Neural crest cell (in vitro differentiated cells): Measurements from ENCODE around the gene COP1. TPM values are rescaled to one million over a fixed set of nuclear protein-coding genes. Genes with fewer than 3 reads are reported as not detected.
"Not testable (repeated sequence)": the region's sequence is repeated elsewhere in the genome, so short reads cannot be mapped to it uniquely, and the experiment has no call there.

Experiments
- DNase-seq: peaks from one replicate; pipeline ENCODE4 v3.0.0; 2021; ENCODE audit warnings: low read depth, mixed read lengths, low spot score
- H3K27ac Mint-ChIP-seq: one replicate; pipeline ENCODE4 v1.8.0; 2021; ENCODE audit warnings: mild to moderate bottlenecking, mixed read lengths; ENCODE audit not compliant: unreplicated experiment
- H3K27me3 Mint-ChIP-seq: 2 replicates; pipeline ENCODE4 v1.8.0; 2021; ENCODE audit warnings: low read depth, mild to moderate bottlenecking, mixed read lengths
- H3K36me3 Mint-ChIP-seq: 2 replicates; pipeline ENCODE4 v1.8.0; 2021; ENCODE audit warnings: low read depth, mild to moderate bottlenecking, mixed read lengths
- H3K4me1 Mint-ChIP-seq: 2 replicates; pipeline ENCODE4 v1.8.0; 2021; ENCODE audit warnings: mixed read lengths
- H3K4me3 Mint-ChIP-seq: one replicate; pipeline ENCODE4 v1.8.0; 2021; ENCODE audit warnings: mild to moderate bottlenecking, mixed read lengths
- H3K9me3 Mint-ChIP-seq: 2 replicates; pipeline ENCODE4 v1.8.0; 2021; ENCODE audit warnings: mixed read lengths
- total RNA-seq: library from RNA; stranded (reverse); gene quantifications from 2 replicates; pipeline ENCODE4 v1.2.1, GENCODE V29; 2021
- TF ChIP-seq, protein P1 (sequence below): fragments of 200-600 bp; sonication (generic); conservative IDR thresholded peaks from 2 replicates; pipeline ENCODE4 v1.5.0; 2021; ENCODE audit warnings: antibody characterized with exemption, mild to moderate bottlenecking

The COP1 gene
- total RNA-seq, 1 donor from 2014 or later: 48.4 TPM

GRCh38 chr1:175984813-175985212 lies 222.3 kb downstream of the COP1 start:
- Mint-ChIP-seq H3K36me3 (peaks cover 58% of the 10 kb centered on the region), H3K27me3 (no peaks in the 10 kb centered on the region), H3K4me3 (no peak overlapping the region), H3K9me3 (peaks cover 27% of the 10 kb centered on the region), H3K4me1 (no peaks in the 10 kb centered on the region), H3K27ac (no peak overlapping the region)
- no peak for DNase-seq
- TF ChIP-seq, protein P1, sequence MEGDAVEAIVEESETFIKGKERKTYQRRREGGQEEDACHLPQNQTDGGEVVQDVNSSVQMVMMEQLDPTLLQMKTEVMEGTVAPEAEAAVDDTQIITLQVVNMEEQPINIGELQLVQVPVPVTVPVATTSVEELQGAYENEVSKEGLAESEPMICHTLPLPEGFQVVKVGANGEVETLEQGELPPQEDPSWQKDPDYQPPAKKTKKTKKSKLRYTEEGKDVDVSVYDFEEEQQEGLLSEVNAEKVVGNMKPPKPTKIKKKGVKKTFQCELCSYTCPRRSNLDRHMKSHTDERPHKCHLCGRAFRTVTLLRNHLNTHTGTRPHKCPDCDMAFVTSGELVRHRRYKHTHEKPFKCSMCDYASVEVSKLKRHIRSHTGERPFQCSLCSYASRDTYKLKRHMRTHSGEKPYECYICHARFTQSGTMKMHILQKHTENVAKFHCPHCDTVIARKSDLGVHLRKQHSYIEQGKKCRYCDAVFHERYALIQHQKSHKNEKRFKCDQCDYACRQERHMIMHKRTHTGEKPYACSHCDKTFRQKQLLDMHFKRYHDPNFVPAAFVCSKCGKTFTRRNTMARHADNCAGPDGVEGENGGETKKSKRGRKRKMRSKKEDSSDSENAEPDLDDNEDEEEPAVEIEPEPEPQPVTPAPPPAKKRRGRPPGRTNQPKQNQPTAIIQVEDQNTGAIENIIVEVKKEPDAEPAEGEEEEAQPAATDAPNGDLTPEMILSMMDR: no peak

GRCh38 chr1:175984057-175984812 lies 222.9 kb downstream of the COP1 start:
- DNase-seq: no peak
- Mint-ChIP-seq H3K27ac (no peak overlapping the region), H3K27me3 (no peaks in the 10 kb centered on the region), H3K9me3 (peaks cover 27% of the 10 kb centered on the region), H3K36me3 (peaks cover 58% of the 10 kb centered on the region), H3K4me3 (no peak overlapping the region), H3K4me1 (peaks cover 2% of the 10 kb centered on the region)
- TF ChIP-seq, protein P1: no peak

- DNase-seq, H3K27me3 Mint-ChIP-seq, H3K27ac Mint-ChIP-seq, H3K4me3 Mint-ChIP-seq: not testable (repeated sequence)
- H3K36me3 Mint-ChIP-seq: peaks cover 59% of the 10 kb centered on the region
- H3K4me1 Mint-ChIP-seq: peaks cover 11% of the 10 kb centered on the region
- H3K9me3 Mint-ChIP-seq: peaks cover 27% of the 10 kb centered on the region
These were observed 223.7 kb downstream of the COP1 start for GRCh38 chr1:175983363-175983762.

DNA sequence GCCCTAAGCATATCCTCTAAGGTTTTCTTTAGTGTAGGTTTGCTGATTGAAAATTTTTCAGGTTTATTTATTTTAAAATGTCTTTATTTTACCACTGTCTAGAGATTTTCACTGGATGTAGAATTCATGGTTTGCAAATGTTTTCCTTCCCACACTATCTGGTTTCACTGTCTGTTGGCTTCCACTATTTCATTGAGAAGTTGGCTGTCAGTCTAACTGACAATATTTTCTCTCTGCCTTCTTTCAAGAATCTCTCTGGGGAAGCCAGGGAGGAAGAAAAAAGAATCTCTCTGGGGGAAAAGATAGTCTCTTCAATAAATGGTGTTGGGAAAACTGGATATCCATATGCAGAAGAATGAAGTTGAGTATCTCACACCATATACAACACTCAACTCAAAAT lies 226.0 kb downstream of the COP1 start:
- no peak overlapping the region for H3K27ac Mint-ChIP-seq
- no peaks in the 10 kb centered on the region for H3K27me3 Mint-ChIP-seq
- H3K9me3 Mint-ChIP-seq: peaks cover 27% of the 10 kb centered on the region
- peaks cover 12% of the 10 kb centered on the region for H3K4me1 Mint-ChIP-seq
- H3K36me3 Mint-ChIP-seq: peaks cover 52% of the 10 kb centered on the region
- DNase-seq: no peak
- TF ChIP-seq, protein P1: no peak
- no peak overlapping the region for H3K4me3 Mint-ChIP-seq

GRCh38 chr1:175978926-175979325 lies 228.2 kb downstream of the COP1 start:
- peaks cover 12% of the 10 kb centered on the region for H3K4me1 Mint-ChIP-seq
- no peak overlapping the region for H3K4me3 Mint-ChIP-seq
- TF ChIP-seq, protein P1: no peak
- DNase-seq: no peak
- no peaks in the 10 kb centered on the region for H3K27me3 Mint-ChIP-seq
- H3K27ac Mint-ChIP-seq: no peak overlapping the region
- H3K9me3 Mint-ChIP-seq: peaks cover 20% of the 10 kb centered on the region
- H3K36me3 Mint-ChIP-seq: peaks cover 35% of the 10 kb centered on the region

DNA sequence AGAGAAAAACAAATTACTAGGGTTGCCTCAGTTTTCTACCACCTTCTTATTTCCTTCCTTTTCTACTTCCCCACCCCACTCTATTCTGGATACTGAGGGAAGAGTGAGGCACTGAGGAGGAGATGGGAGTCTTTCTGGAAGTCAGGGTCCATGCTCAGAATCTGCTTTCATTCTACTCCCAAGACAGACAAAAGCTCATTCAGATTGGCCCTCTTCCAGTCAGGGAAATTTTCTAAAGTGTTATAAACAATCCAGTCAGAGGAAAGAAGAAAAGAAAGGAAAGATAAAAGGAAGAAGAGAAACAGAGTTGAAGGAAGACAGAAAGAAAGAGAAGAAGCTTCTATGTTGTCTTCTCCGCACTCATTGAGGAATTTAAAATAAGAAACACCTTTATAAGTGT lies 228.6 kb downstream of the COP1 start:
- TF ChIP-seq, protein P1: no peak
- Mint-ChIP-seq H3K27me3 (no peaks in the 10 kb centered on the region), H3K4me1 (peaks cover 12% of the 10 kb centered on the region), H3K36me3 (peaks cover 31% of the 10 kb centered on the region), H3K9me3 (peaks cover 17% of the 10 kb centered on the region), H3K27ac (no peak overlapping the region), H3K4me3 (no peak overlapping the region)
- DNase-seq: no peak
